PC-3 (cell line): ENCODE results near the gene C11orf71. TPM values are rescaled to one million over a fixed set of nuclear protein-coding genes. Genes with fewer than 3 reads are reported as not detected.
A peak's percentile ranks its signal among the peaks of the same experiment; 100 is the strongest.

Source experiments
- ATAC-seq: fragments of 200-7000 bp; cut with Tn5 transposase; 2 replicates; pipeline ENCODE4 v1.9.1; 2020; ENCODE audit warnings: mild to moderate bottlenecking, moderate library complexity
- BruUV-seq: library from RNA; stranded (reverse); fragments of 400-500 nt; replicated peaks from 2 replicates; lab custom pipeline; 2021; lab: Mats Ljungman, UMichigan
- CTCF ChIA-PET: fragments of 300-600 bp; sonication (Branson Sonifier 250); formaldehyde crosslinking; loops from one replicate; lab custom pipeline; 2022; ENCODE audit warnings: antibody characterized with exemption; lab: Charles Lee
- POLR2A ChIA-PET: fragments of 300-600 bp; sonication (Branson Sonifier 250); formaldehyde crosslinking; loops from one replicate; lab custom pipeline; 2022; ENCODE audit warnings: antibody characterized with exemption; ENCODE audit not compliant: unreplicated experiment; lab: Charles Lee
- DNase-seq: peaks from one replicate; pipeline ENCODE4 v3.0.0-alpha.2; 2015
- H2AFZ ChIP-seq: fragments of 300-600 bp; sonication (generic); 2 replicates; pipeline ENCODE4 v1.6.0; 2016; ENCODE audit warnings: antibody characterized with exemption, low read length
- H3F3A ChIP-seq: fragments of 300-600 bp; sonication (generic); one replicate; pipeline ENCODE4 v1.6.0; 2017; ENCODE audit warnings: antibody characterized with exemption, low read length, control low read depth, mild to moderate bottlenecking; ENCODE audit not compliant: unreplicated experiment
- H3K27ac ChIP-seq: fragments of 300-600 bp; sonication (generic); 2 replicates; pipeline ENCODE4 v1.5.1; 2016; ENCODE audit warnings: mild to moderate bottlenecking, low read length
- H3K27me3 ChIP-seq: fragments of 300-600 bp; sonication (generic); 2 replicates; pipeline ENCODE4 v1.6.1; 2016; ENCODE audit warnings: low read length, mixed read lengths
- H3K36me3 ChIP-seq: fragments of 300-600 bp; sonication (generic); 2 replicates; pipeline ENCODE4 v1.6.1; 2016; ENCODE audit warnings: low read depth, mixed run types, low read length, mixed read lengths
- H3K4me1 ChIP-seq: fragments of 300-600 bp; sonication (generic); 2 replicates; pipeline ENCODE4 v1.5.1; 2016; ENCODE audit warnings: low read length; ENCODE audit not compliant: insufficient read depth
- H3K4me2 ChIP-seq: fragments of 300-600 bp; sonication (generic); 2 replicates; pipeline ENCODE4 v1.6.0; 2016; ENCODE audit warnings: low read length
- H3K4me3 ChIP-seq: fragments of 300-600 bp; sonication (generic); 2 replicates; pipeline ENCODE4 v1.5.1; 2016; ENCODE audit warnings: mild to moderate bottlenecking, low read length, mixed read lengths
- H3K79me2 ChIP-seq: fragments of 300-600 bp; sonication (generic); 2 replicates; pipeline ENCODE4 v1.6.1; 2017; ENCODE audit warnings: low read length, mixed read lengths
- H3K9ac ChIP-seq: fragments of 300-600 bp; sonication (generic); 2 replicates; pipeline ENCODE4 v1.6.0; 2016; ENCODE audit warnings: mild to moderate bottlenecking, low read length
- H3K9me2 ChIP-seq: fragments of 300-600 bp; sonication (generic); replicated peaks from 2 replicates; pipeline ENCODE4 v1.6.1; 2016; ENCODE audit warnings: mixed run types, low read length, mixed read lengths
- H3K9me3 ChIP-seq: fragments of 300-600 bp; sonication (generic); 2 replicates; pipeline ENCODE4 v1.6.1; 2016; ENCODE audit warnings: low read length, mixed read lengths
- H4K20me1 ChIP-seq: fragments of 300-600 bp; sonication (generic); 2 replicates; pipeline ENCODE4 v1.6.1; 2016; ENCODE audit warnings: low read length, mixed read lengths
- EZH2 ChIP-seq: fragments of 300-600 bp; sonication (generic); IDR thresholded peaks from one replicate; pipeline ENCODE4 v1.6.1; 2017; ENCODE audit warnings: antibody characterized with exemption, mild to moderate bottlenecking, low read length; ENCODE audit not compliant: unreplicated experiment
- EZH2phosphoT487 ChIP-seq: fragments of 300-600 bp; sonication (generic); IDR thresholded peaks from 2 replicates; pipeline ENCODE4 v1.6.1; 2018; ENCODE audit warnings: mild to moderate bottlenecking, antibody characterized with exemption, low read length, borderline replicate concordance
- intact Hi-C: fragments of 100-400 bp; cut with micrococcal nuclease; formaldehyde crosslinking; loops from 2 replicates; pipeline ENCODE4 v1.9.0; 2023
- total RNA-seq: library from RNA; depleted of rRNA; stranded (reverse); fragments of >200 nt; gene quantifications from 2 replicates; pipeline ENCODE4 v1.2.3, GENCODE V29; 2014
- TF ChIP-seq, protein P1 (sequence below): fragments of 300-600 bp; sonication (generic); conservative IDR thresholded peaks from 2 replicates; pipeline ENCODE4 v1.5.1; 2017; ENCODE audit warnings: antibody characterized with exemption, low read depth, mild to moderate bottlenecking, low read length

Gene C11orf71
- total RNA-seq, 1 experiment from 2014 or later: 8.1 TPM

DNA sequence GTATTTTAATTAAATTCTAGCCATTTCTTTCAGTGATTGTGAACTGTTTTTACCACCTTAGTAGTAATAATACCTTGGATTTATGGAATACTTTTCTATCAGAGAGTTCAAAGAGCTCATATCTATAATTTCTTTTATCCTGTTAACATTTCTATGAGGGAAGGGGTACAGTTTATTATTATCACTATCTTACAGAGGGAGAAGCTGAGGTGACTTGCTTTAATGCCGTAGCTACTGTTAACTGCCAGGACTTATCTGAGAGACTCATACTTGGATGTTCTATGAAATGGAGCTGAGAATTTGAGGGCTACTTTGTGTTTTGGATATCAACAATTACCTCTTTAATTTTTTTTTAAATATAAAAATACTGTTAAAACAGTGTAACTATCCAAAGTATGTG is 42.2 kb upstream of the C11orf71 start:
- Histone ChIP-seq H3K36me3 (peaks cover 24% of the 10 kb centered on the region; the same call in 1 of the 2 replicates), H3F3A (peaks cover 3% of the 10 kb centered on the region), H3K9me3 (no peaks in the 10 kb centered on the region), H3K79me2 (peaks cover 69% of the 10 kb centered on the region), H3K9ac (no peak overlapping the region), H2AFZ (no peak overlapping the region), H3K4me2 (no peak overlapping the region), H3K4me1 (peaks cover 30% of the 10 kb centered on the region), H3K27me3 (no peaks in the 10 kb centered on the region), H3K4me3 (no peak overlapping the region), H3K27ac (no peak overlapping the region), H3K9me2 (no peaks in the 10 kb centered on the region), H4K20me1 (no peaks in the 10 kb centered on the region; the same call in 1 of the 2 replicates)
- intact Hi-C loops: no loop called here
- no peak for DNase-seq
- ChIA-PET POLR2A (no interaction called here), CTCF (no interaction called here)
- BruUV-seq: no TSS peak
- no peak for ATAC-seq
- TF ChIP-seq EZH2: no peak
- TF ChIP-seq EZH2phosphoT487: no peak
- TF ChIP-seq, protein P1, sequence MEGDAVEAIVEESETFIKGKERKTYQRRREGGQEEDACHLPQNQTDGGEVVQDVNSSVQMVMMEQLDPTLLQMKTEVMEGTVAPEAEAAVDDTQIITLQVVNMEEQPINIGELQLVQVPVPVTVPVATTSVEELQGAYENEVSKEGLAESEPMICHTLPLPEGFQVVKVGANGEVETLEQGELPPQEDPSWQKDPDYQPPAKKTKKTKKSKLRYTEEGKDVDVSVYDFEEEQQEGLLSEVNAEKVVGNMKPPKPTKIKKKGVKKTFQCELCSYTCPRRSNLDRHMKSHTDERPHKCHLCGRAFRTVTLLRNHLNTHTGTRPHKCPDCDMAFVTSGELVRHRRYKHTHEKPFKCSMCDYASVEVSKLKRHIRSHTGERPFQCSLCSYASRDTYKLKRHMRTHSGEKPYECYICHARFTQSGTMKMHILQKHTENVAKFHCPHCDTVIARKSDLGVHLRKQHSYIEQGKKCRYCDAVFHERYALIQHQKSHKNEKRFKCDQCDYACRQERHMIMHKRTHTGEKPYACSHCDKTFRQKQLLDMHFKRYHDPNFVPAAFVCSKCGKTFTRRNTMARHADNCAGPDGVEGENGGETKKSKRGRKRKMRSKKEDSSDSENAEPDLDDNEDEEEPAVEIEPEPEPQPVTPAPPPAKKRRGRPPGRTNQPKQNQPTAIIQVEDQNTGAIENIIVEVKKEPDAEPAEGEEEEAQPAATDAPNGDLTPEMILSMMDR: no peak

GRCh38 chr11:114441921-114442320 is 41.6 kb upstream of the C11orf71 start:
- Histone ChIP-seq H3F3A (peaks cover 3% of the 10 kb centered on the region), H3K4me3 (0 out of 2 replicates have a peak overlapping the region, but pooled peaks have one; percentile 97), H3K9ac (no peak overlapping the region), H3K9me2 (no peaks in the 10 kb centered on the region), H3K27ac (no peak overlapping the region), H3K36me3 (peaks cover 24% of the 10 kb centered on the region; the same call in 1 of the 2 replicates), H3K79me2 (peaks cover 69% of the 10 kb centered on the region), H4K20me1 (no peaks in the 10 kb centered on the region; the same call in 1 of the 2 replicates), H2AFZ (no peak overlapping the region), H3K4me1 (peaks cover 31% of the 10 kb centered on the region), H3K9me3 (no peaks in the 10 kb centered on the region), H3K27me3 (no peaks in the 10 kb centered on the region), H3K4me2 (peak overlapping the region; percentile 91)
- intact Hi-C loops: loop anchor here (2.0 kb wide), 1 partner anchor 121 kb away; no protein-coding TSS in a partner anchor
- BruUV-seq: no TSS peak
- CTCF ChIA-PET: no interaction called here
- no peak for DNase-seq
- ATAC-seq: no peak
- TF ChIP-seq, protein P1: no peak
- TF ChIP-seq EZH2phosphoT487: no peak
- POLR2A ChIA-PET: no interaction called here

GRCh38 chr11:114440971-114441763 is 40.9 kb upstream of the C11orf71 start:
- H3K4me3 ChIP-seq: peak overlapping the region; percentile 97
- no peak overlapping the region for H3K9ac ChIP-seq
- H3K79me2 ChIP-seq: peaks cover 69% of the 10 kb centered on the region
- H3K4me2 ChIP-seq: peak overlapping the region; percentile 91
- H4K20me1 ChIP-seq: no peaks in the 10 kb centered on the region; the same call in 1 of the 2 replicates
- no peaks in the 10 kb centered on the region for H3K9me3 ChIP-seq
- DNase-seq: peak; percentile 36
- no peak overlapping the region for H2AFZ ChIP-seq
- H3K36me3 ChIP-seq: peaks cover 20% of the 10 kb centered on the region; the same call in 1 of the 2 replicates
- ChIA-PET POLR2A (no interaction called here), CTCF (interaction anchor here (0.6 kb wide), 1 partner anchor 447 kb away, joined by 4 read pairs; no protein-coding TSS in a partner anchor)
- H3F3A ChIP-seq: peaks cover 3% of the 10 kb centered on the region
- intact Hi-C loops: loop anchor here (2.0 kb wide), 1 partner anchor 122 kb away; no protein-coding TSS in a partner anchor
- TF ChIP-seq, protein P1: no peak
- TF ChIP-seq EZH2 (no peak), EZH2phosphoT487 (no peak)
- H3K4me1 ChIP-seq: peaks cover 31% of the 10 kb centered on the region
- H3K27ac ChIP-seq: no peak overlapping the region
- BruUV-seq: no TSS peak
- H3K9me2 ChIP-seq: no peaks in the 10 kb centered on the region
- no peaks in the 10 kb centered on the region for H3K27me3 ChIP-seq
- ATAC-seq: no peak
